ENCODE results near the gene SEMA7A. TPM values are rescaled to one million over a fixed set of nuclear protein-coding genes. Genes with fewer than 3 reads are reported as not detected.
A peak's percentile ranks its signal among the peaks of the same experiment; 100 is the strongest.

The SEMA7A gene
- total RNA-seq, 2 donors from 2014 or later: 47.8 to 53.6 TPM

GRCh38 chr15:74441248-74441941 lies 7.6 kb upstream of the SEMA7A start:
- H3K36me3 Mint-ChIP-seq: no peaks in the 10 kb centered on the region
- H3K27ac Mint-ChIP-seq: no peak overlapping the region
- ATAC-seq (no peak), DNase-seq (ENCODE audit: low spot score in 2 of 2) (no peak)
- H3K9me3 Mint-ChIP-seq: no peaks in the 10 kb centered on the region

DNA sequence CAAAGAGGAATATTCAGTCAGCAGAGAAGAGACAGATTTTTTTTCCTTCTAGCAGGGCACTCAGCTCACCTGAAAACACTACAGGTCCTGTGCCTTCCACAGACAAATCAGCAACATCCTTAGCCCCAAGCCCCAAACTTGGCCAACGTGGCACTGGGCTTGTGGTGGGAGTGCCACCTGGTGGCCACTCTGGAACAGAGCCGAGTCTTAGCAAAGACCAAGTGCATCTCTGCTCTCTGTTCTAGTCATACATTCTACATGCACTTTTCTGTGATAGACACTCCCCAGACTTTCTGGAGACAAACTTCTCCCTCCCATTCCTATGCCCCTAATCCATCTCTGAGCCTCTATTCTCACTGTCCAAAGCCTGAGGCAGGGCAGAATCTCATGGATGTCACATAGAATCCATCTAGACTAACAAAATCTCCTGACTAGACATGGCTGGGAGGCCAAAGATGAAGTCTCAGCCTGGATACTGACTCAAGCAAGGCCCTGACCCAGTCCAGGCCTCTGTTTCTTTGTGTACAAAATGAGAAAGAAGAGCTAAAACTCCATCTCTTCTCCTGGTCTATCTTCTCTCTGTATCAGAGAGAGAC lies 5.1 kb upstream of the SEMA7A start:
- Mint-ChIP-seq H3K9me3 (no peaks in the 10 kb centered on the region), H3K27ac (no peak overlapping the region), H3K36me3 (no peaks in the 10 kb centered on the region)
- DNase-seq (ENCODE audit: low spot score in 2 of 2): peak; percentile 75 to 80
- ATAC-seq: peak; percentile 67 to 73

DNA sequence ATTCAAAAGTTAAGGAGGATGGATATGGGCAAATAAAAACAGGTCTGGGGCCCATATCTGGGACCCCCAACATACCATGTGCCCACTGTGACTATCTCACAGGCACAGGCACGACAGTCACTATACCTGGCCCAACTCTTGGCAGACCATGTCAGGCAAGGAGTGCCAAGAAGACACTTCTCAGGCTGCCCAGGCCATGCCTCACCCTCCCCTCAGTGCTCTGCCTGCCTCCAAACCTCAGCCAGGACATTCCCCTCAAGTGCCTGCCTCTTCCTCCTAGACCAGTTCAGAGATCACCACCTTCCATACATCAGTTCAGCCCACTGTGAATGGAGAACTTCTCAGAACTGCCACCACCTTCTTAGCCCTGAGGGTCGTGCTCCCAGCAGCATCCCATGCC lies 4.4 kb upstream of the SEMA7A start:
- Mint-ChIP-seq H3K36me3 (no peaks in the 10 kb centered on the region), H3K27ac (no peak overlapping the region), H3K9me3 (no peaks in the 10 kb centered on the region)
- DNase-seq (ENCODE audit: low spot score in 2 of 2) (no peak), ATAC-seq (no peak)

DNA sequence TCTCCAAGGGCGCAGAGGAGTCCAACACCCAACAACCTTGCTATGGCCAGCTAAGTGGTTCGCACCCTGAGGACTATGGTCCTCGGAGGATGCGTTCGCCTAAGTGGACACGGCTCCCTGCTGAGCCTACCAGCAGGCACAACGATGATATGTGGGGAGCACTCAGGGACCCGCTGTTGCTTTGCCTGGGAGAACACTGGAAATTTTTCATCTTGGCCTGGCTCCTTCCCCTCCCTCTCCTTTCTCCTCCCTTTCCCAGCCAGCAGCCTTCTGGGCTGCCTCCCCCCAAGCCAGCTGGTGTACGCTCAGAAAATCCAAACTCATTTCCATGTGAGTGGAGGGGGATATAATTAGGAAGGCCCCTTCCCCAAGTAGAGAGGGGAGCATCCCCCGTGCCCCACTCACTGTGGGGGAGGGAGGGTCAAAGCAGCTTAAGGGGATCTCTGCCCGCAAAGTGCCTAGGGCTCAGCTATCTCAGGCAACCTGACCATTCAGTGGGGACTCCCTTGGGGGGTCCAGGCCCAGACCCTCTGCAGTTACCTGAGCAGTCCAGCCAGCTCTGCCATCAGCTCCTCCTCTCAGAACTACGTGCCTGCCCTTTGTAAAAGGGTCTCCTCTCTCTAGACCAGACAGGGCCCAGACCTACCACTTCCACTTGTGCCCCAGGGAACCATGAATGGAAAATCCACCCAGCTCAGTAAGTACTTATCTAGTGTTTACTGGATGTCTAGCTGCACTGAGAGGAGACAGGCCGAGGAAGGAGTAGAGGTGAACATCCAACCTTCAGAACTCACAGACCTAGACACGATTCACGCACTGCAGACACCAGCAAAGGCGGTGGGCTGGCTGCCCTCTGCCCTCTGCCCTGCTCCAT lies 742 bp upstream of the SEMA7A start:
- no peaks in the 10 kb centered on the region for H3K9me3 Mint-ChIP-seq
- no peak for DNase-seq (ENCODE audit: low spot score in 2 of 2)
- peaks cover 19 to 26% of the 10 kb centered on the region in 2 donors for H3K36me3 Mint-ChIP-seq
- peak overlapping the region; percentile 62 to 77 for H3K27ac Mint-ChIP-seq
- no peak for ATAC-seq

- peaks cover 26% of the 10 kb centered on the region in 2 donors for H3K36me3 Mint-ChIP-seq
- no peak for DNase-seq (ENCODE audit: low spot score in 2 of 2)
- H3K27ac Mint-ChIP-seq: peak overlapping the region; percentile 81 to 82
- ATAC-seq: no peak
- H3K9me3 Mint-ChIP-seq: no peaks in the 10 kb centered on the region
Observed at GRCh38 chr15:74432968-74433591, 678 bp downstream of the SEMA7A start.

DNA sequence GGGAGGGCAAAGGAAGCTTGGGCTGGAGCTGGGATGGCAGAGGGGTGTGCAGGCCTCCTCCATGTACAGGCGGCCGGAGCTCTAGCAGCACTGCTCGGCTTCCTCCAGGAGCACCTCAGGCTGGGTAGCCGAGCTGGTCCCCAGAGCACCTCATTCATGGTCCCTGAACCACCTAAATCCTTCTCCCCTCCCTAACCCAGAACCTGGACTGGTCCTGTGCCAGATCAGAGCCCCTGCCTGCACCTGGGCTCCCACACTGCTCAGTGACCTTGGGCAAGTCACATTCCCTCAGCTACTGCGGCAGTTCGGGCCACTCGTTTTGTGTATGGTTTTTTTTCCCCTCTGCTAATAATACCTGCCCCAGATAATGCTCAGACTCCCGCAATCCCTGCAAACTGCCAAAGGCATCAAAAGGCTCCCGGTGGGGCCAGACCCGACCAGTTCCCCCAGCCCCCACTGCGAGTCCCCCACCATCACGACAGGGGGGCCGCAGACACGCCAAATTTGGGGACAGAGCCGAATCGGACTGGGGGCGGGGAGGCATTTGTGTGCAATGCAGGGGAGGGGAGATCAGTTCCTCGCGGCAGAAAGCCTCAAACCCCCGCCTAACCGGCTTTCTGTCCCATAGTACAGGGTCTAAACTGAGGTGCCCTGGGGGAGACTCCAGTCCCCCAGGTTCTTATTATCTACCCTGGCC lies 1.3 kb downstream of the SEMA7A start:
- ATAC-seq (no peak), DNase-seq (ENCODE audit: low spot score in 2 of 2) (no peak)
- peaks cover 26 to 32% of the 10 kb centered on the region in 2 donors for H3K36me3 Mint-ChIP-seq
- peak overlapping the region; percentile 81 to 82 for H3K27ac Mint-ChIP-seq
- H3K9me3 Mint-ChIP-seq: no peaks in the 10 kb centered on the region

DNA sequence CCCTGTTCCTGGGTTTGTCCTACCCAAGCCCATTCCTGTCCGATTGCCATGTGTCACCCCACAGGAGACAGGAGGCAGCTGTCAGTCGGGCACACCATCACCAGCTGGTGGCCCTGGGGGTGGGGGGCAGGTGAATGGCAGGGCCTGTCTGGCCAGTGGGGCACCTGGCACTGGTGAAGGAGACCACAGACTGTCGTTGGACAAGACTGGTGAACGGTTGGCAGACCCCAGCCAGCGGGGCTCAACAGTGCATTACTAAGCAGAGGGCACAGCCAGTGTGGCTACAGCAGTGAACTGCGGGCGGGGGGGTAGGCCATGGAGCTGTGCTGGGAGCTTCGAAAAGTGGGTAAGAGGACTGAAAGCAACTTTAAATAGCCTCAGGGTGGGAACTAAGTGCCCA lies 2.1 kb downstream of the SEMA7A start:
- Mint-ChIP-seq H3K9me3 (no peaks in the 10 kb centered on the region), H3K27ac (peak overlapping the region; percentile 81 to 82), H3K36me3 (peaks cover 26 to 37% of the 10 kb centered on the region in 2 donors)
- DNase-seq (ENCODE audit: low spot score in 2 of 2): no peak
- no peak for ATAC-seq

GRCh38 chr15:74431116-74431515 lies 2.6 kb downstream of the SEMA7A start:
- H3K36me3 Mint-ChIP-seq: peaks cover 26 to 42% of the 10 kb centered on the region in 2 donors
- no peaks in the 10 kb centered on the region for H3K9me3 Mint-ChIP-seq
- peak overlapping the region; percentile 81 to 82 for H3K27ac Mint-ChIP-seq
- DNase-seq (ENCODE audit: low spot score in 2 of 2) (no peak), ATAC-seq (no peak)

GRCh38 chr15:74430510-74430951 lies 3.2 kb downstream of the SEMA7A start:
- Mint-ChIP-seq H3K9me3 (no peaks in the 10 kb centered on the region), H3K27ac (peak overlapping the region; percentile 82 to 88), H3K36me3 (peaks cover 26 to 43% of the 10 kb centered on the region in 2 donors)
- ATAC-seq (peak in 1 of 2 donors; percentile 13), DNase-seq (ENCODE audit: low spot score in 2 of 2) (no peak)

- no peak for ATAC-seq
- no peaks in the 10 kb centered on the region for H3K9me3 Mint-ChIP-seq
- H3K36me3 Mint-ChIP-seq: peaks cover 26 to 43% of the 10 kb centered on the region in 2 donors
- no peak for DNase-seq (ENCODE audit: low spot score in 2 of 2)
- peak overlapping the region; percentile 82 to 88 for H3K27ac Mint-ChIP-seq
Observed at GRCh38 chr15:74429781-74430400, 3.9 kb downstream of the SEMA7A start.

DNA sequence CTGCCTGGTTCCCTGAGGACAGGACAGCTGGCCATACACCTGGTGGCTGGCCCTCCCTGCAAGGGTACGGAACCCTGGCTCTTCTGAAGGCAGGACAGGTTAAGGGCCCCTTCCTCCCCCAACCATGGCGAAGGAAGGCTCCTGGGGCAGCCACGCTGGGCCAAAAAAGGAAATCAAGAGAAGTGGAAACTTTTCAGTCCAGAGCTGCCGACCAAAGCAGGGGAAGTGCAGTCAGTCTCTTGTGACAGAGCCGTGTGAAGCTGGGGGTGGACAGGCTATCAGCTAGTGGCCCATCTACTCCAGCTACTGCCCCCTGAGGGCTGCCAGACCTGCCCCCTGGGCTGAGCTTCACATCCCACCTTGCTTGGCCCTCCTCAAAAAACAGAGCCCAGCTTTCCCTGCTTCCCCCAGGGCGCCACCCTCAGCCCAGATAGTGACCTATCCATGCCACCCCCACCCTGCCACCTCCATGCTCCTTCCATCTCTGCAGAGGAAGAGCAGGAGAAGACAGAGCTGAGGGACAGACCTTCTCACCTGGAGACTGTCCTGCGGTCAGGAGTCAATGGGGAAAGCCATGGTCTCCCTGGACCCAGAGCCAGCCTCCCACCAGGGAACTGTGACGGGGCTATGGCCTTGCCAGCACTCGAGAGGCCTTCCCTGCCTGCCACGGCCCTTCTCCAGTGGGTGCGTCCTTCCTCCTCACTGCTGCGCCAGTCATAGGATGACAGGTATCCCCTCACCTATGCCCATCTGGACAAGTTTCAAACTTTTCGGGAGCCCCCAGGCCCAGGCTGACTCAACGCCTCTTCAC lies 4.6 kb downstream of the SEMA7A start:
- ATAC-seq (no peak), DNase-seq (ENCODE audit: low spot score in 2 of 2) (no peak)
- Mint-ChIP-seq H3K36me3 (peaks cover 26 to 43% of the 10 kb centered on the region in 2 donors), H3K9me3 (no peaks in the 10 kb centered on the region), H3K27ac (peak overlapping the region; percentile 82 to 97)

DNA sequence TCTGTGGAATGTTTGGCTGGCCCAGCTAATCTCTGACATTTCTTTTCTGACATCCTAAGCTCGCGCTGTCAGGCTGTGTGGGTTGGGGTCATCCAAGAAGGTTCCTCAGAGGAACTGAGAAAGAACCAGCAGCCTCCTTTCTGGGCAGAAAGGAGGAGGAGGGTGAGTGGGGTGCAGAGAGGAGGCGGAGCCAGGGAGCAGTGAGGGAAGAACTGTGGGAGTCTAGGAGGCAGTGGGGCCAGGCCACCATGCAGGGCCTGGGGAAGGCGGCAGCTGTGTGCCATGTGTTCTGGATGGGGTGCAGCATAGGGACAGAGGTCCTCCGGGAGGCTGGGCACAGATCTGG lies 5.3 kb downstream of the SEMA7A start:
- peak overlapping the region; percentile 82 to 97 for H3K27ac Mint-ChIP-seq
- DNase-seq (ENCODE audit: low spot score in 2 of 2) (no peak), ATAC-seq (no peak)
- no peaks in the 10 kb centered on the region for H3K9me3 Mint-ChIP-seq
- peaks cover 26 to 43% of the 10 kb centered on the region in 2 donors for H3K36me3 Mint-ChIP-seq

- Mint-ChIP-seq H3K9me3 (no peaks in the 10 kb centered on the region), H3K36me3 (peaks cover 26 to 43% of the 10 kb centered on the region in 2 donors), H3K27ac (peak overlapping the region; percentile 82 to 97)
- ATAC-seq (no peak), DNase-seq (ENCODE audit: low spot score in 2 of 2) (no peak)
Observed at GRCh38 chr15:74427607-74428441, 5.9 kb downstream of the SEMA7A start.
